Measurements from ENCODE around the gene BCAR3.

The BCAR3 gene

GRCh38 chr1:93614541-93614940 is 67.1 kb downstream of the BCAR3 start:
- peak; percentile 32 for DNase-seq

GRCh38 chr1:93613898-93614297 is 67.7 kb downstream of the BCAR3 start:
- no peak for DNase-seq

- no peak for DNase-seq
These were observed 69.1 kb downstream of the BCAR3 start for GRCh38 chr1:93612510-93612909.

- no peak for DNase-seq
These were observed 70.0 kb downstream of the BCAR3 start for GRCh38 chr1:93611668-93612067.

GRCh38 chr1:93609536-93609935 is 72.1 kb downstream of the BCAR3 start:
- DNase-seq, result no peak

GRCh38 chr1:93608187-93609109 is 73.2 kb downstream of the BCAR3 start:
- DNase-seq, result no peak

- DNase-seq, result no peak
These were observed 73.8 kb downstream of the BCAR3 start for GRCh38 chr1:93607814-93608186.

- DNase-seq, result no peak
These were observed 75.7 kb downstream of the BCAR3 start for GRCh38 chr1:93605812-93606512.

- no peak for DNase-seq
These were observed 76.5 kb downstream of the BCAR3 start for GRCh38 chr1:93605026-93605568.

GRCh38 chr1:93604411-93604810 is 77.2 kb downstream of the BCAR3 start:
- DNase-seq, result no peak

- DNase-seq, result no peak
These were observed 78.0 kb downstream of the BCAR3 start for GRCh38 chr1:93603601-93604000.

GRCh38 chr1:93603106-93603505 is 78.5 kb downstream of the BCAR3 start:
- DNase-seq, result no peak

- no peak for DNase-seq
These were observed 79.5 kb downstream of the BCAR3 start for GRCh38 chr1:93602101-93602500.

GRCh38 chr1:93601686-93602085 is 80.0 kb downstream of the BCAR3 start:
- no peak for DNase-seq

- DNase-seq, result no peak
These were observed 81.0 kb downstream of the BCAR3 start for GRCh38 chr1:93600663-93601062.

GRCh38 chr1:93599479-93599878 is 82.2 kb downstream of the BCAR3 start:
- DNase-seq, result no peak

- DNase-seq, result no peak
These were observed 82.7 kb downstream of the BCAR3 start for GRCh38 chr1:93598861-93599439.

GRCh38 chr1:93598396-93598795 is 83.2 kb downstream of the BCAR3 start:
- no peak for DNase-seq

- no peak for DNase-seq
These were observed 83.9 kb downstream of the BCAR3 start for GRCh38 chr1:93597709-93598108.

GRCh38 chr1:93596329-93597089 is 85.1 kb downstream of the BCAR3 start:
- no peak for DNase-seq

GRCh38 chr1:93595743-93596142 is 85.9 kb downstream of the BCAR3 start:
- DNase-seq, result no peak

- DNase-seq, result no peak
These were observed 86.4 kb downstream of the BCAR3 start for GRCh38 chr1:93595266-93595665.

- DNase-seq, result no peak
These were observed 87.1 kb downstream of the BCAR3 start for GRCh38 chr1:93594603-93594880.

All from NCI-H2081 treated with DMSO at 0.1 percent for 48 hours (cell line).